T47D (cell line): ENCODE results near the gene GPR162.
A peak's percentile ranks its signal among the peaks of the same experiment; 100 is the strongest.

Experiments used
- DNase-seq, 2 experiments: peaks; one replicate each; pipeline versions ENCODE4 v3.0.0 to v3.0.0-alpha.2; 2011 to 2012; ENCODE audit warnings: low read depth in 1 of 2, low spot score in 1 of 2
- JUND ChIP-seq: IDR thresholded peaks from 2 replicates; pipeline ENCODE4 v1.6.1; 2012; ENCODE audit warnings: low read depth
- in situ Hi-C: cut with HindIII; loops from 2 replicates; pipeline ENCODE4 v1.10.0; 2016; ENCODE audit warnings: low sequenced_read_pairs, low pct_unique_long_range_greater_than_20kb

GPR162 gene

DNA sequence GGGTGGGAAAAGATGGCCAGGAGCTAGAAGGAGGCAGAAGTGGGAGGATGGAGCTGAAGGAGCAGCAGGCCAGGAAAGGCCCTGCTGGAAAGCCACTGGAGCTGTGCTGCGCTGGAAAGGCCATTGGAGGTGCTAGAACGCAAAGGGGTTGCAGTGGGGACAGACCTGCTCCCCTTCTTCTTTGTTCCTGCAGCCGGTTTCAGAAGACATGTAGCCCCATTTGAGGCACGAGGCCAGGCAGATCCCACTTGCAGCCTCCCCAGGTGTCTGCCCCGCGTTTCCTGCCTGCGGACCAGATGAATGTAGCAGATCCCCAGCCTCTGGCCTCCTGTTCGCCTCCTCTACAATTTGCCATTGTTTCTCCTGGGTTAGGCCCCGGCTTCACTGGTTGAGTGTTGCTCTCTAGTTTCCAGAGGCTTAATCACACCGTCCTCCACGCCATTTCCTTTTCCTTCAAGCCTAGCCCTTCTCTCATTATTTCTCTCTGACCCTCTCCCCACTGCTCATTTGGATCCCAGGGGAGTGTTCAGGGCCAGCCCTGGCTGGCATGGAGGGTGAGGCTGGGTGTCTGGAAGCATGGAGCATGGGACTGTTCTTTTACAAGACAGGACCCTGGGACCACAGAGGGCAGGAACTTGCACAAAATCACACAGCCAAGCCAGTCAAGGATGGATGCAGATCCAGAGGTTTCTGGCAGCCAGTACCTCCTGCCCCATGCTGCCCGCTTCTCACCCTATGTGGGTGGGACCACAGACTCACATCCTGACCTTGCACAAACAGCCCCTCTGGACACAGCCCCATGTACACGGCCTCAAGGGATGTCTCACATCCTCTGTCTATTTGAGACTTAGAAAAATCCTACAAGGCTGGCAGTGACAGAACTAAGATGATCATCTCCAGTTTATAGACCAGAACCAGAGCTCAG lies 2.3 kb upstream of the GPR162 start:
- no peak for DNase-seq
- no peak for TF ChIP-seq JUND
- in situ Hi-C loops, result no loop called here

DNA sequence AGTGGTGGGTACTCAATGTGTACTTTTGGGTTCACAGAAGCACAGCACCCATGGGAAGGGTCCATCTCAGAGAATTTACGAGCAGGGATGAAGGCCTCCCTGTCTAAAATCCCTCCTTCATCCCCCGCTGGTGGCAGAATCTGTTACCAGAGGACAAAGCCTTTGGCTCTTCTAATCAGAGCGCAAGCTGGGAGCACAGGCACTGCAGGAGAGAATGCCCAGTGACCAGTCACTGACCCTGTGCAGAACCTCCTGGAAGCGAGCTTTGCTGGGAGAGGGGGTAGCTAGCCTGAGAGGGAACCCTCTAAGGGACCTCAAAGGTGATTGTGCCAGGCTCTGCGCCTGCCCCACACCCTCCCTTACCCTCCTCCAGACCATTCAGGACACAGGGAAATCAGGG lies 1.5 kb upstream of the GPR162 start:
- in situ Hi-C loops, result no loop called here
- TF ChIP-seq JUND, result no peak

DNA sequence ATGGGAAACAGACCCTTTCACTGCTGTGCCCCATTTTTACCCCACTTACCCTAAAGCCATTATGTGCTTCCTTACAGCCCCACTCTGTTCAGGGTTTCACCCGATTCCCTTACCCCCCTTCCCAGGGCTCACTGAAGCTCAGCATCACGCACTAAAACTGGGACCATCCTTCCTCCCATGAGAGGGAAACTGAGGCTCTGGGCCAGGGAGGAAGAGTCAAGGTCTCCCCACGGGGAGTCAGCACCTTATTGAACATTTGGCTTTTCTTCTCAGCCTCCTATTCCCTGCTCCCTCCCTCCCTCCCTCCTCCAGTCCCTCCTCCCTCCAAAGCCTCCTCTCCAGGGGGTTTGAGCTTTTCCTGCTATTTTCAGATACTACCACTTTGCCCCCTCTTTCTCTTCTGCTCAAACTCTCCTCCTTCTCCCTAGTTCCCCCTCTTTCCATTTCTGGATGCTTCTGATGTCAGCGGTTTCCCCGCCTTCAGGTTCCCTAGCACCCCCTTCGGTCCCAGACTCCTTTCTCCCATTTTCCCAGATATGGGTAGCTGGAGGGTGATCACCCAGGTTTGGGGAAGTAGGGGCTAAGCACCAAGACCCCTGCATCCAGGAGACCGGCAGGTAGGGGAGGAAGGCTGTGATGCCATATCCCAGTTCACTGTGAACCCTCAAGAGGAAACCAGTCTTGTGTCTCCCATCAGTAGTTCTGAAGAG lies 960 bp downstream of the GPR162 start:
- in situ Hi-C loops, result no loop called here
- DNase-seq, result no peak
- no peak for TF ChIP-seq JUND

More for the DNA sequence above, 1.5 kb upstream of the GPR162 start:
- no peak for DNase-seq

DNA sequence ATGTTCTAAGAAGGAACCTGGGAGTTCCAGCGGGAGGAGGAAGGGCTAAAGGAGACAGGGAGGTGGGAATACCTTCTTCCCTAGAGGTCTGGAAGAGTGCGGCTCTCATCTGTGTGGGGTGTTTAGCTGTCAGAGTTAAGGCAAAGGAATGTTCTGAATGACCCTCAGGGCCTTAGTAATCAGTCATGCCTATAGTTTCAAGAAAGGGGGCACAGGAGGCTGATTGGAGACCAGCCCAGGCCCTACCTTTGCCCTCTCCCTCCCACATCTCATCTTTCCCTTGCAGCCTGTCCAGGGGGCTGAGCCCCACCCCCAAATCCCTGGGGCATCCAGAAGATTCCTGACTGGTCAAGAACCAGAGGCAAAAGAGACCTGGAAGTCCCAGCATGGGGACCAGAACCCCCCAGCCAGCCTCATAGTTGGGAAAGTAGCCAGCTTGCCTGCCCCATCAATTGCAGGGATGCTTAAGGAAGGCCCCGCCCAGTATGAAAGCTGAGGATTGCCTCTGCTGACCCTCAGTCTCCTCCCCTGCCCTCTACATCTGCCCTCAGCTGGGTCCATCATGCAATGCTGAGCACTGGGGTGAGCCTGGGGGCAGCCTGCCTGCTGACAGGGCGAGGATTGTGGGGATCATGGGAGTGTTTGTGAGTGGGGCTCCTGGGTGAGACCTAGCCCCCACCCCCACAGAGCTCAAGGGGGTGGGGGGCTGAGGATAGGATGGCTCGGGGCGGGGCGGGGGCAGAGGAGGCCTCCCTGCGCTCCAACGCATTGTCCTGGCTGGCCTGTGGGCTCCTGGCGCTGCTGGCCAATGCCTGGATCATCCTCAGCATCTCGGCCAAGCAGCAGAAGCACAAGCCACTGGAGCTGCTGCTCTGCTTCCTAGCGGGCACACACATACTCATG lies 1.8 kb downstream of the GPR162 start:
- DNase-seq, result no peak
- in situ Hi-C loops, result no loop called here
- no peak for TF ChIP-seq JUND

DNA sequence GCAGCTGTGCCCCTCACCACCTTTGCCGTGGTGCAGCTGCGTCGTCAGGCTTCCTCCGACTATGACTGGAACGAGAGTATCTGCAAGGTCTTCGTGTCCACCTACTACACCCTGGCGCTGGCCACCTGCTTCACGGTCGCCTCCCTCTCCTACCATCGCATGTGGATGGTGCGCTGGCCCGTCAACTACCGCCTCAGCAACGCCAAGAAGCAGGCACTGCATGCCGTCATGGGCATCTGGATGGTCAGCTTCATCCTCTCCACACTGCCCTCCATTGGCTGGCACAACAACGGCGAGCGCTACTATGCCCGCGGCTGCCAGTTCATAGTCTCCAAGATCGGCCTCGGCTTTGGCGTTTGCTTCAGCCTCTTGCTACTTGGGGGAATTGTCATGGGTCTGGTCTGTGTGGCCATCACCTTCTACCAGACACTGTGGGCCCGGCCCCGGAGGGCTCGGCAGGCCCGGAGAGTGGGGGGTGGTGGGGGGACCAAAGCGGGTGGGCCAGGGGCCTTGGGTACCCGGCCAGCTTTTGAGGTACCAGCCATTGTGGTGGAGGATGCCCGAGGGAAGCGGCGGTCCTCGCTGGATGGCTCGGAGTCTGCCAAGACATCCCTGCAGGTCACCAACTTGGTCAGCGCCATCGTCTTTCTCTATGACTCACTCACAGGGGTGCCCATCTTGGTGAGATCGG lies 2.6 kb downstream of the GPR162 start:
- peak in 1 of 2 experiments; percentile 32 for DNase-seq
- in situ Hi-C loops, result no loop called here
- no peak for TF ChIP-seq JUND

DNA sequence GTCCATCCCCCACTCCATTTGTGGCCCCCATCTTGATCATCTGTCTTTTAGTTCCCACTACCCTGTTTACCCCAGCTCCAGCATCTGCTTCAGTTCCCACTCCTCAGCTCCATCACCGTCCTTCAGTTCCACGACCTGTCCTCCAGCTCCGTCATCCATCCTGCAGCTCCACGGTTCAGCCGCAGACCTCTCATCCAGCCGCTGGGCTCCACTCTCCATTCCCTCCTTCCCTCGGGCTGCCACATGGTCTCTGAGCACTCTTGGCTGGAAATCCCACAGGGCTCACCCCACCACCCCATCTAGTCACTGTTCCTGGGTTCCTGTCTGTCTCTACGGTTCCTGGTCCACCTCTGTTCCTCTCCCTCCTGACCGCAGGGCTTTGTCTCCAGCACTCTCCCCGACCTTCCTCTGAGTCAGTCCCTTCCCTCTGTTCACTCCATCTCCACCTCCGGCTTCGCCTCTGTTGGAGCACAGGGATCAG lies 3.3 kb downstream of the GPR162 start:
- TF ChIP-seq JUND, result no peak
- no peak for DNase-seq
- in situ Hi-C loops, result no loop called here

DNA sequence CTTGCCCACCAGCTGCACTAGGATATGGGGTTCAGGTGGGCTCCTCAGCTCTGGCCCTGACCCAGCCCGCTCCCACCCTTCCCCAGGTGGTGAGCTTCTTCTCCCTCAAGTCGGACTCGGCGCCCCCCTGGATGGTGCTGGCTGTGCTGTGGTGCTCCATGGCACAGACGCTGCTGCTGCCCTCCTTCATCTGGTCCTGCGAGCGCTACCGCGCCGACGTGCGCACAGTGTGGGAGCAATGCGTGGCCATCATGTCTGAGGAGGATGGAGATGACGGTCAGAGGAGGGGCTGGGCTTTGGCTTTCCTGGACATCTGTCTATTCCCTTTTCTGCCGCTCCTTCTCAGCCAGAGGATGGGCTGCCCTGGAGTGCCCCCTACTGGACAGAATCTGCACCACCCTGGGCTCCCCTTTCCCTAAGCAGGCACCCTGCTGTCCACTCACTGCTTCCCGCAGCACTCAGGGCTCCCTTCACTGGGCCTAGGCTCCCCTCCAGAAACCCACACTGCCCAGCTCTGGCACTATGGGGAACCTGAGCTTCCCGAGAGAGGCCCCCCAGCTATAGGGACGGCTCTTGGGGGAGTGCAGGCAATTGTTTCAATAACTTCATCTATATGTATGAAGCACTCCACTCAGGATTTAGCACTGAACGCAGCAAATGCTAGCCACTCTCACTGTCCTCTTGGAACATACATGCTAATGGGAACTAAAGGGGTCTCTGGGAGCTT lies 3.9 kb downstream of the GPR162 start:
- in situ Hi-C loops, result no loop called here
- TF ChIP-seq JUND, result no peak
- DNase-seq, result peak; percentile 64 to 70

DNA sequence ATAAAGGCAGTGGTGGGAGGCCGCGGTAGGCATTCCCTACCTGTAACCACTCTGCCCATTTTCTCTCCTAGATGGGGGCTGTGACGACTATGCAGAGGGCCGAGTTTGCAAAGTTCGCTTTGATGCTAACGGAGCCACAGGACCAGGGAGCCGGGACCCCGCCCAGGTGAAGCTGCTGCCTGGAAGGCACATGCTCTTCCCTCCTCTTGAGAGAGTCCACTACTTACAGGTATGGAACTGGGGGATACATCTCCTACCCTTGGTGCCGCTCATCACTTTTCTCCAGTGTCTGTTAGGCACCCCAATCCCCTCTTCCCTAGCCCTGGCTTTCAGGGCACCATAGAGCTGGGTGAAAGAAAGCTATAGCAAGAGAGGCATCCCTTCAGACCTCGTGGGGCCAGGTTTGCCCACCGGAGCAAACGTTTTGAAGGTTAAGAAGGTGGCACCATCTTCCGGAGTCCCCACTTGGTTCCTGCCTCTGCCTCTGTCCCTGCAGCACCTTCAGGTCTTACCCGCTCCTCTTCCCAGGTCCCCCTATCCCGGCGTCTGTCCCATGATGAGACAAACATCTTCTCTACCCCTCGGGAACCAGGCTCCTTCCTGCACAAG lies 4.6 kb downstream of the GPR162 start:
- in situ Hi-C loops, result no loop called here
- DNase-seq, result no peak
- TF ChIP-seq JUND, result no peak

DNA sequence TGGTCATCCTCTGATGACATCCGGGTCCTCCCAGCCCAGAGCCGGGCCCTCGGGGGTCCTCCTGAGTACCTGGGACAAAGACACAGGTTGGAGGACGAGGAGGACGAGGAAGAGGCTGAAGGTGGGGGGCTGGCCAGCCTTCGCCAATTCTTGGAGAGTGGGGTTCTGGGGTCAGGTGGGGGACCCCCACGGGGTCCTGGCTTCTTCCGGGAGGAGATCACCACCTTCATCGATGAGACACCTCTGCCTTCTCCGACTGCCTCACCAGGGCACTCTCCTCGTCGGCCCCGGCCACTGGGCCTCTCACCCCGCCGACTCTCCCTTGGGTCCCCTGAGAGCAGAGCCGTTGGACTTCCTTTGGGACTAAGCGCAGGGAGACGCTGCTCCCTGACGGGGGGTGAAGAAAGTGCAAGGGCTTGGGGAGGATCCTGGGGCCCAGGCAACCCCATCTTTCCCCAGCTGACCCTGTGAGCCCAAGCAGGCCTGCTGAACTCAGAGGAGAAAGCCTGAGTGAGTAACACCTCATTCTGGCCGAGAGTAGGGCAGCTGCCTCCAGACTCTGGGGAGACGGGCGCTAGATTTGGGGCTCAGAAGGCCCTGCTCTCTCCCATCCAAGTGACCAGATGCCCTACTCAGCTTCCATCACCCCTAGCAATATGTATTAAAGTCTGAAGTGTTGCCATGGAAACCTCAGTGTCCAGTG lies 5.3 kb downstream of the GPR162 start:
- TF ChIP-seq JUND, result no peak
- in situ Hi-C loops, result no loop called here
- no peak for DNase-seq

DNA sequence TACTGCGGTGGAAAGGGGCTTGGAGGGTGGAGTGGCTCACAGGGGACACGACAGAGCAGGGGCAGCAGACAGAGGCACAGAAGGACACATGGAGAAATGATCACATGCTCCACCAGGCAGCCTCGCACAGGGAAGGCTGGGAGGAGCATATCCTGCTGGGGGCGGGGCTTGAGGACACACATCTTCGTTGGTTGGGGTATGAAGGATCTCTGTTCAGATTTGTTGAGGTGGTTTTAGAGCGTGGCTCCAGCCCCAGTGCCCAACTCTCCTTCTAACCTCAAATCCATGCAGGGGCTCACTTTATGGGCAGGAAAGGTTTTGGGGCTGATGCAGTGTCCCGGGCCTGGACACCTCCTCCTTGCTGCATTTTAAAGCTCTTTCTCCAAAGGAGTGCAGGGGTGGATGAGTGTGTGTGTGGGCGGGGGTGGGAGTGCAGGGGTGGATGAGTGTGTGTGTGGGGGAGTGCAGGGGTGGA lies 5.9 kb downstream of the GPR162 start:
- peak in 1 of 2 experiments; percentile 54 for DNase-seq
- no peak for TF ChIP-seq JUND
- in situ Hi-C loops, result no loop called here
